Measurements from ENCODE around the gene SNX4. TPM values are rescaled to one million over a fixed set of nuclear protein-coding genes. Genes with fewer than 3 reads are reported as not detected.
A peak's percentile ranks its signal among the peaks of the same experiment; 100 is the strongest.

The SNX4 gene
- total and polyA plus RNA-seq, 4 donors = 25.9 to 54.6 (median 35.2) TPM

GRCh38 chr3:125442506-125442905, 77.5 kb downstream of the SNX4 start:
- TF ChIP-seq EGR1 (IDR thresholded peaks at IDR 0.05; ENCODE audit: low read depth in 2 of 2) (no peak), JUND (IDR thresholded peaks at IDR 0.05) (no peak), RAD21 (IDR thresholded peaks at IDR 0.05) (no peak), REST (IDR thresholded peaks at IDR 0.05) (no peak)
- Histone ChIP-seq H3K4me3 (ENCODE audit: low read depth in 1 of 3, low read length in 3 of 3) (no peak overlapping the region), H3K36me3 (ENCODE audit: control insufficient read depth in 4 of 4, insufficient read depth in 3 of 4, low read depth in 1 of 4, low read length in 3 of 4) (peaks cover 2 to 18% (median 14%) of the 10 kb centered on the region in 4 donors), H3K27ac (ENCODE audit: low read depth in 1 of 2, low read length in 2 of 2) (no peak overlapping the region), H3K9ac (ENCODE audit: low read depth in 1 of 2, low read length in 2 of 2) (no peak overlapping the region), H3K9me3 (ENCODE audit: control insufficient read depth in 4 of 4, low read length in 3 of 4) (no peaks in the 10 kb centered on the region), H3K4me1 (ENCODE audit: control insufficient read depth in 4 of 4, insufficient read depth in 4 of 4, low read length in 3 of 4) (peaks cover 2 to 24% (median 19%) of the 10 kb centered on the region in 4 donors), H3K27me3 (ENCODE audit: control insufficient read depth in 4 of 4, insufficient read depth in 4 of 4, low read length in 3 of 4) (no peaks in the 10 kb centered on the region)
- 94% methylated on average over 1 of the region's 1 CpG for WGBS
- DNase-seq (ENCODE audit: low spot score) = no peak

GRCh38 chr3:125440970-125441369, 79.0 kb downstream of the SNX4 start:
- Histone ChIP-seq H3K9me3 (ENCODE audit: control insufficient read depth in 4 of 4, low read length in 3 of 4) (no peaks in the 10 kb centered on the region), H3K36me3 (ENCODE audit: control insufficient read depth in 4 of 4, insufficient read depth in 3 of 4, low read depth in 1 of 4, low read length in 3 of 4) (peaks cover 0 to 3% (median 2%) of the 10 kb centered on the region in 4 donors), H3K9ac (ENCODE audit: low read depth in 1 of 2, low read length in 2 of 2) (no peak overlapping the region), H3K4me3 (ENCODE audit: low read depth in 1 of 3, low read length in 3 of 3) (no peak overlapping the region), H3K27me3 (ENCODE audit: control insufficient read depth in 4 of 4, insufficient read depth in 4 of 4, low read length in 3 of 4) (no peaks in the 10 kb centered on the region), H3K4me1 (ENCODE audit: control insufficient read depth in 4 of 4, insufficient read depth in 4 of 4, low read length in 3 of 4) (peaks cover 8 to 37% (median 31%) of the 10 kb centered on the region in 4 donors), H3K27ac (ENCODE audit: low read depth in 1 of 2, low read length in 2 of 2) (peak overlapping the region in 1 of 2 donors; percentile 34)
- DNase-seq (ENCODE audit: low spot score) = no peak
- 88% methylated on average over 2 of the region's 2 CpGs for WGBS
- TF ChIP-seq REST (IDR thresholded peaks at IDR 0.05) (no peak), EGR1 (IDR thresholded peaks at IDR 0.05; ENCODE audit: low read depth in 2 of 2) (no peak), HNF4G (IDR thresholded peaks at IDR 0.05) (no peak), FOXA1 (IDR thresholded peaks at IDR 0.05) (no peak), FOXA2 (IDR thresholded peaks at IDR 0.05) (no peak), JUND (IDR thresholded peaks at IDR 0.05) (no peak), HNF4A (conservative IDR thresholded peaks at IDR 0.05) (no peak), TAF1 (conservative IDR thresholded peaks at IDR 0.05) (no peak), ATF3 (IDR thresholded peaks at IDR 0.05) (no peak), MAX (IDR thresholded peaks at IDR 0.05) (no peak), CTCF (IDR thresholded peaks at IDR 0.05; ENCODE audit: low read depth, low read length, missing input control) (no peak), NR2F2 (IDR thresholded peaks at IDR 0.05) (no peak), YY1 (IDR thresholded peaks at IDR 0.05) (no peak), ZBTB33 (IDR thresholded peaks at IDR 0.05) (no peak), SP1 (IDR thresholded peaks at IDR 0.05) (no peak), GABPA (IDR thresholded peaks at IDR 0.05 in 1 of 2, conservative IDR thresholded peaks at IDR 0.05 in 1 of 2) (no peak), RXRA (IDR thresholded peaks at IDR 0.05) (no peak)
